Neural progenitor cell (in vitro differentiated cells): ENCODE results near the gene SORBS2. TPM values are rescaled to one million over a fixed set of nuclear protein-coding genes. Genes with fewer than 3 reads are reported as not detected.

Source experiments
- DNase-seq: peaks from one replicate; pipeline ENCODE4 v3.0.0-alpha.2; 2016; ENCODE audit warnings: low spot score
- H2AFZ ChIP-seq: fragments of 200-600 bp; sonication (generic); replicated peaks from 2 replicates; pipeline ENCODE4 v1.6.1; 2016; ENCODE audit warnings: antibody characterized with exemption
- H3F3A ChIP-seq: fragments of 200-600 bp; sonication (generic); 2 replicates; pipeline ENCODE4 v1.6.1; 2016; ENCODE audit warnings: antibody characterized with exemption, low read depth
- H3K27ac ChIP-seq: fragments of 200-600 bp; sonication (generic); 2 replicates; pipeline ENCODE4 v1.5.1; 2016; ENCODE audit warnings: mild to moderate bottlenecking
- H3K27me3 ChIP-seq: fragments of 200-600 bp; sonication (generic); 2 replicates; pipeline ENCODE4 v1.6.1; 2016; ENCODE audit warnings: mild to moderate bottlenecking, moderate library complexity
- H3K36me3 ChIP-seq: fragments of 200-600 bp; sonication (generic); 2 replicates; pipeline ENCODE4 v1.5.1; 2016
- H3K4me1 ChIP-seq: fragments of 200-600 bp; sonication (generic); 2 replicates; pipeline ENCODE4 v1.6.1; 2016; ENCODE audit warnings: mixed run types
- H3K4me2 ChIP-seq: fragments of 200-600 bp; sonication (generic); 2 replicates; pipeline ENCODE4 v1.6.1; 2016
- H3K4me3 ChIP-seq: fragments of 200-600 bp; sonication (generic); 2 replicates; pipeline ENCODE4 v1.5.1; 2016
- H3K79me2 ChIP-seq: fragments of 200-600 bp; sonication (generic); 2 replicates; pipeline ENCODE4 v1.6.1; 2016; ENCODE audit warnings: low read depth
- H3K9ac ChIP-seq: fragments of 200-600 bp; sonication (generic); 2 replicates; pipeline ENCODE4 v1.6.1; 2016
- H3K9me3 ChIP-seq: fragments of 200-600 bp; sonication (generic); 2 replicates; pipeline ENCODE4 v1.5.1; 2016; ENCODE audit warnings: low read depth
- H4K20me1 ChIP-seq: fragments of 200-600 bp; sonication (generic); 2 replicates; pipeline ENCODE4 v1.6.1; 2016; ENCODE audit warnings: low read depth
- H3K27ac Mint-ChIP-seq: 3 replicates; pipeline ENCODE4 v1.8.0; 2021; ENCODE audit warnings: mixed read lengths
- H3K27me3 Mint-ChIP-seq: 2 replicates; pipeline ENCODE4 v1.8.0; 2022; ENCODE audit warnings: low read depth, mild to moderate bottlenecking, inconsistent platforms, moderate library complexity, mixed read lengths; ENCODE audit not compliant: insufficient read depth
- H3K36me3 Mint-ChIP-seq: 3 replicates; pipeline ENCODE4 v1.8.0; 2021; ENCODE audit warnings: mixed read lengths
- H3K4me1 Mint-ChIP-seq: 3 replicates; pipeline ENCODE4 v1.8.0; 2021; ENCODE audit warnings: mixed read lengths
- H3K4me3 Mint-ChIP-seq: 3 replicates; pipeline ENCODE4 v1.8.0; 2021; ENCODE audit warnings: mild to moderate bottlenecking, moderate library complexity, mixed read lengths
- H3K9me3 Mint-ChIP-seq: 3 replicates; pipeline ENCODE4 v1.8.0; 2020; ENCODE audit warnings: mixed read lengths
- EZH2 ChIP-seq: fragments of 200-600 bp; sonication (generic); IDR thresholded peaks from 2 replicates; pipeline ENCODE4 v1.6.1; 2017; ENCODE audit warnings: antibody characterized with exemption, mild to moderate bottlenecking, moderate library complexity
- EZH2phosphoT487 ChIP-seq: fragments of 200-600 bp; sonication (generic); IDR thresholded peaks from 2 replicates; pipeline ENCODE4 v1.6.1; 2017; ENCODE audit warnings: antibody characterized with exemption
- total RNA-seq: library from RNA; depleted of rRNA; stranded (reverse); fragments of >200 nt; gene quantifications from 2 replicates; pipeline ENCODE4 v1.2.3, GENCODE V29; 2015; ENCODE audit warnings: low replicate concordance
- TF ChIP-seq, protein P1 (sequence below): fragments of 200-600 bp; sonication (generic); IDR thresholded peaks from 2 replicates; pipeline ENCODE4 v1.5.1; 2017; ENCODE audit warnings: antibody characterized with exemption, mild to moderate bottlenecking

Gene SORBS2
- total RNA-seq, 1 donor from 2014 or later: 15.7 TPM

DNA sequence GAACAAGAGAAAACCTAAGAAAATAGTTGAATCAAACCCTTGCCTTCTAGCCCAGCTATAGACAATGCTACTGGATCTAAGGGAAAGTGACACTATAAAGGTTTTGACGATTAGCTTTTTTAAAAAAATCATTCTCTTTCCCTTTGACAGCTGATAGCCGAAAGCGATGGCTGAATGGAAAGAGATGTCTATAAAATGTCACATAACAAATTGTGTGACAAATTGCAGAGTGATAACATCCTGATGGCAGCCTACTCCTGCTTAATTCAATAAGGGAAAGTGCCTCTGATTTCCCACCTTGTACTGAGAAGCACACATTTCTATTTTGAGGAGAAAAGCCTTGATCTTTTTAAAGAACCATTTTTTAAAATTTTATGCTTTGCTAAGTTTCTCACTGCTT is 114.5 kb downstream of the SORBS2 start:
- H3K9me3 Mint-ChIP-seq: peaks cover 4% of the 10 kb centered on the region
- no peak overlapping the region for H2AFZ ChIP-seq
- H3K79me2 ChIP-seq: no peaks in the 10 kb centered on the region
- H4K20me1 ChIP-seq: no peaks in the 10 kb centered on the region
- no peak overlapping the region for H3K4me3 ChIP-seq
- H3K4me2 ChIP-seq: no peak overlapping the region
- H3K9me3 ChIP-seq: no peaks in the 10 kb centered on the region
- H3K27me3 Mint-ChIP-seq: no peaks in the 10 kb centered on the region
- no peak overlapping the region for H3K4me3 Mint-ChIP-seq
- H3K27me3 ChIP-seq: no peaks in the 10 kb centered on the region
- H3K4me1 Mint-ChIP-seq: peaks cover 18% of the 10 kb centered on the region
- no peak overlapping the region for H3K27ac Mint-ChIP-seq
- DNase-seq: no peak
- no peaks in the 10 kb centered on the region for H3K36me3 ChIP-seq
- H3F3A ChIP-seq: peaks cover 12% of the 10 kb centered on the region
- H3K36me3 Mint-ChIP-seq: peaks cover 11% of the 10 kb centered on the region
- H3K4me1 ChIP-seq: peaks cover 17% of the 10 kb centered on the region
- H3K27ac ChIP-seq: no peak overlapping the region
- no peak overlapping the region for H3K9ac ChIP-seq
- TF ChIP-seq, protein P1, sequence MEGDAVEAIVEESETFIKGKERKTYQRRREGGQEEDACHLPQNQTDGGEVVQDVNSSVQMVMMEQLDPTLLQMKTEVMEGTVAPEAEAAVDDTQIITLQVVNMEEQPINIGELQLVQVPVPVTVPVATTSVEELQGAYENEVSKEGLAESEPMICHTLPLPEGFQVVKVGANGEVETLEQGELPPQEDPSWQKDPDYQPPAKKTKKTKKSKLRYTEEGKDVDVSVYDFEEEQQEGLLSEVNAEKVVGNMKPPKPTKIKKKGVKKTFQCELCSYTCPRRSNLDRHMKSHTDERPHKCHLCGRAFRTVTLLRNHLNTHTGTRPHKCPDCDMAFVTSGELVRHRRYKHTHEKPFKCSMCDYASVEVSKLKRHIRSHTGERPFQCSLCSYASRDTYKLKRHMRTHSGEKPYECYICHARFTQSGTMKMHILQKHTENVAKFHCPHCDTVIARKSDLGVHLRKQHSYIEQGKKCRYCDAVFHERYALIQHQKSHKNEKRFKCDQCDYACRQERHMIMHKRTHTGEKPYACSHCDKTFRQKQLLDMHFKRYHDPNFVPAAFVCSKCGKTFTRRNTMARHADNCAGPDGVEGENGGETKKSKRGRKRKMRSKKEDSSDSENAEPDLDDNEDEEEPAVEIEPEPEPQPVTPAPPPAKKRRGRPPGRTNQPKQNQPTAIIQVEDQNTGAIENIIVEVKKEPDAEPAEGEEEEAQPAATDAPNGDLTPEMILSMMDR: no peak
- TF ChIP-seq EZH2 (no peak), EZH2phosphoT487 (no peak)

DNA sequence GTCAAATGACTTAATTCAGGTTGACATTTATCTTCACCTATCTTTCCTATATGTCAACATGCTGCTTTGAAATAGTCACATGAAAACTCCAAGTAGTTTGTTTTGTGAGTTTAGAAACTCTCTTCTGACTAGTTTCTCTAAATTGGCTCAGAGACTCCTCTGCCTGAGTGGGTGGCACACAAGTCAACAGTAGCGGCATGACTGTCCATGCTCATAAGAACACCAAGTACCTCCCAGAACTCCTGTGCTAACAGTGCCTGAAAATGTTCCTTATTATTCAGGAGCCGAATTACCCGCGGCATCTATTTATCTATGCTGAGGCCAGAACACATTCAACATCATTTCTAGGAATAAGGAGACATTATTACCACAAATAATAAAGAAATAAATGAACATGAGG is 116.3 kb downstream of the SORBS2 start:
- Histone ChIP-seq H3K9me3 (no peaks in the 10 kb centered on the region), H3K36me3 (no peaks in the 10 kb centered on the region), H3K9ac (no peak overlapping the region), H3K79me2 (no peaks in the 10 kb centered on the region), H3K27me3 (no peaks in the 10 kb centered on the region), H4K20me1 (no peaks in the 10 kb centered on the region), H3F3A (peaks cover 12% of the 10 kb centered on the region), H3K4me3 (no peak overlapping the region), H2AFZ (no peak overlapping the region), H3K27ac (no peak overlapping the region), H3K4me2 (no peak overlapping the region), H3K4me1 (peaks cover 14% of the 10 kb centered on the region)
- Mint-ChIP-seq H3K27ac (no peak overlapping the region), H3K4me3 (no peak overlapping the region), H3K9me3 (peaks cover 2% of the 10 kb centered on the region), H3K27me3 (no peaks in the 10 kb centered on the region), H3K4me1 (peaks cover 13% of the 10 kb centered on the region), H3K36me3 (peaks cover 8% of the 10 kb centered on the region)
- no peak for TF ChIP-seq EZH2phosphoT487
- TF ChIP-seq, protein P1: no peak
- TF ChIP-seq EZH2: no peak
- no peak for DNase-seq

DNA sequence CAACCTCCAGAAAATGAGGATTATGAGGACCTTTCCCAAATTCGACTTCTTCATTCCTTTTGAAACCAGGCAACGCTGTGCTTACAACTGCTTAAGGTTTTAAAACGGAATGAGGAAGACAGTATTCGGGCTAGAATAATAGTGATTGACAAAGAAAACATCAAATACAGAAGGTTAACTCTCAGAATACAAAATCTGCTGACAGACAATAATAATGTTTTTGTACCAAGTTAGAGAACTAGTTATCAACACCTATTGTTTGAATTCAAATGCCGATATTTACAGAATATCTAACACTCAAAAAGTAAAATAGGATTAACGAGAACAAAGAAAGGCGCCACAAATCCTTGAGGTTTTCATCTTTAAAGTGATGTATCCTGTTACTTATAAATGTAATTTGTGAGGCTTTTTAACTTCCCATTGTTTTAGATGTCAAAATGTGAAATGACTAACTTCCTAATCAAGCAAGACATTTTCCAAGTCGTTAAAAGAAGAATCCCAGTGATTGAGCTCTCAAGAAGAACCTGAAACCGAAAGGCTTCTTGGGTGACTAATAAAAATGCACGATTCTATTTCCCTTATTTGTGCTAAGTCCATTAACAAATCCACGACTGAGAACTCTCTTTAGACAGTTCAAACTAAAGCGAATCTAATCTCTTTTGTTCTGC is 118.3 kb downstream of the SORBS2 start:
- Mint-ChIP-seq H3K9me3 (peaks cover 2% of the 10 kb centered on the region), H3K36me3 (peaks cover 8% of the 10 kb centered on the region), H3K4me1 (peaks cover 5% of the 10 kb centered on the region), H3K4me3 (no peak overlapping the region), H3K27ac (no peak overlapping the region), H3K27me3 (no peaks in the 10 kb centered on the region)
- Histone ChIP-seq H3K79me2 (no peaks in the 10 kb centered on the region), H3K36me3 (no peaks in the 10 kb centered on the region), H3K4me2 (peak overlapping the region; percentile 7), H3K27me3 (no peaks in the 10 kb centered on the region), H3K9ac (no peak overlapping the region), H3K4me1 (peaks cover 14% of the 10 kb centered on the region), H3K27ac (peak overlapping the region; percentile 20), H3K9me3 (no peaks in the 10 kb centered on the region), H2AFZ (no peak overlapping the region), H3F3A (peaks cover 12% of the 10 kb centered on the region), H4K20me1 (no peaks in the 10 kb centered on the region), H3K4me3 (no peak overlapping the region)
- DNase-seq: no peak
- TF ChIP-seq EZH2phosphoT487 (no peak), EZH2 (no peak)
- TF ChIP-seq, protein P1: no peak
